ENCODE measurements around the gene CACNA1D.

The CACNA1D gene

DNA sequence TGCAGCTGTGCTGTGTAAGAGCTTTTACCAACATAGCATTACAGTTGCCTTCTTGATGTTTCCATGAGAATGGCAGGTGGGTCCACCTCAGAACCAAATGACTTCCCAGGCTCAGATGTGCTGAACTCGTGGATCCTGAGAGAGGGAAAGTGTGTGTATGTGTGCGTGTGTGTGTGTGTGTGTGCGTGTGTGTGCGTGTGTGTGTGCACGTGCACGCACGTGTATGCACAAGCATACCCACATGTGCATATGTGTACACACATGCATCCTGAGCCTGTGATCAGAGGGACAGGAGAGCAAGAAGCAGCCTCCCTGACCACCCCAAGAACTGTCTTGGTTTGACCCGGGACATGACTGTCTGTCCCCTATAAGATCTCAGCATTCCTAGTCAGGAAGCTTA is 303.7 kb downstream of the CACNA1D start:
- no peaks in the 10 kb centered on the region for H3K9me3 ChIP-seq (ENCODE audit: control insufficient read depth, insufficient read depth, low read length)
- H3K4me1 ChIP-seq (ENCODE audit: insufficient read depth, low read length): peaks cover 15% of the 10 kb centered on the region
- no peaks in the 10 kb centered on the region for H3K36me3 ChIP-seq (ENCODE audit: insufficient read depth, low read length)
- no peak overlapping the region for H3K9ac ChIP-seq (ENCODE audit: low read depth, low read length)

DNA sequence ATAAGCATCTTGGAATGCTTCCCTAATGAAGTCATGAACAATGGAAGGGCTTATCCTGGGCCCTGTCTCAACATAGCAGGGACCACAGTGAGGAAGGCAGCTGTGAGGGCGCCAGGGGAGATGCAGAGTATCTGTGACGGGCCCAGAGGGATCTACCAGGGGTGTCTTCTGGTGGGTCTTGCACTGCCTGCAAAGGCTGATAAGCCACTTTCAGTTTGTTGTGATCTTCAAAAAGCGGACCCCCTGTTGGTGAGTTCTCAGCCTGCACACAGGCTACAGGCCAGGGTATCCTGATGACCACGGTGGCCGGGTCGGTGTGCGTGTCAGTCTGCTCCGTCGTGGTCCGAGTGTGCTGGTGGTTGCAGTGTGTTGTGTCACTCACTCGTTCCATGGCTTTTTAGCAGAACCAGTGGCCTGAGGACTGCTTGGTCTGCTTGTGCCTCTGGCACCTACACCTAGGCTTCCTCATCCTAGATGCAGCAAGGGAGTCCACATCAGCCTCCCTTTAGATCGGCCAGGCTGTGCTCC is 305.0 kb downstream of the CACNA1D start:
- peaks cover 15% of the 10 kb centered on the region for H3K4me1 ChIP-seq (ENCODE audit: insufficient read depth, low read length)
- H3K9ac ChIP-seq (ENCODE audit: low read depth, low read length): no peak overlapping the region
- no peaks in the 10 kb centered on the region for H3K9me3 ChIP-seq (ENCODE audit: control insufficient read depth, insufficient read depth, low read length)
- no peaks in the 10 kb centered on the region for H3K36me3 ChIP-seq (ENCODE audit: insufficient read depth, low read length)

DNA sequence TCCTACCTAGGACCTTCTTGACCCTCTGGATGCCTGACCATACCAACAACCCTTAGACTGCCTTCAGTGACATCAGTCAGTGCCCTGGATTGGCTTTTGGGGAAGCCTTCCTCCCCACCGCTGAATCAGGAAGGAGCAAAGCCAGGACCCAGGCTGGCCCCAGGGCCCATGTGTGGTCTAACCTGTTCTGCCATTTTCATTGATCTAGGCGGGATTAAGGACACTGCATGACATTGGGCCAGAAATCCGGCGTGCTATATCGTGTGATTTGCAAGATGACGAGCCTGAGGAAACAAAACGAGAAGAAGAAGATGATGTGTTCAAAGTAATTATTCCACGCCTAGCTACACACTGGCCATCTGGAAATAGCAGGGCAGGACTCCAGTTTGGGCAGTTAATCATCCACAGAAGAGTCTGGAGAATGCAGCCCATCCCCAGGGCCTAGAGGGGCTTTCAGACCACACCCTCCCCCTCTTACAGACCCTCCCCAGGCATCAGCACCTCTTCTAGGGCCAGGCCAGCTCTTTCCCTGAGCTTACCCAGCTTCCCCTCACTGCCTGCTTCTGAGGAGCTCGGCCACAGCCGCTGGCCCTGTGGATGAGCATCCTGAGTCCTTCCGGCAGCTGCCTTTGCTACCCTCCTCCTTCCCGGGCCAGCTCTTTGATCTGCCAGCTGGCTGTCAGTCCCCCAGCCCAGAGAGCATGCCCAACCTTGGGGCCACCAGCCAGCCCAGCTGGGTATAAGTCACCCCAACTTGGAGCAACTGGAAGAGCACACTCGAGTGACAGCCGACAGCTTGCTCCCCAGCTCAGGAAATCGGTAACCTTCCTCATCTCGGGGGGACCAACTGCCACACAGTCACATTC is 305.9 kb downstream of the CACNA1D start:
- Histone ChIP-seq H3K4me1 (ENCODE audit: insufficient read depth, low read length) (peaks cover 15% of the 10 kb centered on the region), H3K9ac (ENCODE audit: low read depth, low read length) (no peak overlapping the region)

DNA sequence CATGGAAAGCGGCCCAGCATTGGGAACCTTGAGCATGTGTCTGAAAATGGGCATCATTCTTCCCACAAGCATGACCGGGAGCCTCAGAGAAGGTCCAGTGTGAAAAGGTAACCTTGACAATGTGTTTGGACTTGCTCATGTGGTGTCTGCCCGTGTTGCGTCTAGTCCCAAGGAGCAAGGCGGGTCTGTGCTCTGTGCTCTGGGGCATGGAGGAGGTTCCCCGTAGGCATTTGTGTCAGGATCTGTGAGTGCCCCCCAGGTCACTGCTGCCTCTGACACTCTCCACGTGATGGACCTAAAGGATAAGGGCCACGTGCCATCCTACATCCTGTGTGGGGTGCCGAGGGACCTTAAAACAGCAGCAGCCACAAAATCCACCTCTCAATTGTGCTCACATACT is 306.9 kb downstream of the CACNA1D start:
- Histone ChIP-seq H3K4me1 (ENCODE audit: insufficient read depth, low read length) (peaks cover 13% of the 10 kb centered on the region; the same call in 1 of the 2 replicates), H3K36me3 (ENCODE audit: insufficient read depth, low read length) (no peaks in the 10 kb centered on the region), H3K9ac (ENCODE audit: low read depth, low read length) (no peak overlapping the region), H3K9me3 (ENCODE audit: control insufficient read depth, insufficient read depth, low read length) (no peaks in the 10 kb centered on the region)

More for the DNA sequence above, 305.9 kb downstream of the CACNA1D start:
- Histone ChIP-seq H3K9me3 (ENCODE audit: control insufficient read depth, insufficient read depth, low read length) (no peaks in the 10 kb centered on the region), H3K36me3 (ENCODE audit: insufficient read depth, low read length) (no peaks in the 10 kb centered on the region)

DNA sequence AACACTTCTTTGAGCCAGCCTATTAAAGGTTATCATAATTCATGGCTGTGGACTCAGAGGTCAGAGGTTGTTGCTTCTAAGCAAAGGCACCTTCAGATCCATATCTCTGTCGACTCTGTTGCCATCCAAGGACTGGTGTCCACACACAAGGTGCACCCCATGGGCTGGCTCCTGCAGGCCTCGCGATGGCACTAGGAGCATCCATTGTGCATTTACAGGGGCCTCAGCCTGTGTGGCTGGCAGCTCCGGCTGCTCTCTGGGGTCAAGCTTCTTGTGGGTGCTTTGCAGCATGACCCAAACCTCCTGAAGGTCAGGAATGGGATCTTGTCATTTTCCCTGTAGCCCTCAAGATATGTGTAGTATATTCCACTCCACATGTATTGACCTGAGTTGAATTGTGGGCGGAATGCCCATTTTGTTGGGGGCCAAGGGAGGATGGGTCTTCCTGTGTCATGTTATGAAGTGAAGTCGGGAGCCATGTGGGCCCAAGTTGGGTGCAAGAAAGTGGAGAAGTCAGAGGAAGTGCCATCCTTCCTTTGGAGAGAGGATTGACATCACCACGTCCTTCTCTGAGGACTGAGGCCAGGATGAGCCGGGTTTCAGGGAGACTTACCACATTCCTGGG is 308.0 kb downstream of the CACNA1D start:
- Histone ChIP-seq H3K9me3 (ENCODE audit: control insufficient read depth, insufficient read depth, low read length) (no peaks in the 10 kb centered on the region), H3K9ac (ENCODE audit: low read depth, low read length) (no peak overlapping the region), H3K4me1 (ENCODE audit: insufficient read depth, low read length) (peaks cover 13% of the 10 kb centered on the region; the same call in 1 of the 2 replicates), H3K36me3 (ENCODE audit: insufficient read depth, low read length) (no peaks in the 10 kb centered on the region)

DNA sequence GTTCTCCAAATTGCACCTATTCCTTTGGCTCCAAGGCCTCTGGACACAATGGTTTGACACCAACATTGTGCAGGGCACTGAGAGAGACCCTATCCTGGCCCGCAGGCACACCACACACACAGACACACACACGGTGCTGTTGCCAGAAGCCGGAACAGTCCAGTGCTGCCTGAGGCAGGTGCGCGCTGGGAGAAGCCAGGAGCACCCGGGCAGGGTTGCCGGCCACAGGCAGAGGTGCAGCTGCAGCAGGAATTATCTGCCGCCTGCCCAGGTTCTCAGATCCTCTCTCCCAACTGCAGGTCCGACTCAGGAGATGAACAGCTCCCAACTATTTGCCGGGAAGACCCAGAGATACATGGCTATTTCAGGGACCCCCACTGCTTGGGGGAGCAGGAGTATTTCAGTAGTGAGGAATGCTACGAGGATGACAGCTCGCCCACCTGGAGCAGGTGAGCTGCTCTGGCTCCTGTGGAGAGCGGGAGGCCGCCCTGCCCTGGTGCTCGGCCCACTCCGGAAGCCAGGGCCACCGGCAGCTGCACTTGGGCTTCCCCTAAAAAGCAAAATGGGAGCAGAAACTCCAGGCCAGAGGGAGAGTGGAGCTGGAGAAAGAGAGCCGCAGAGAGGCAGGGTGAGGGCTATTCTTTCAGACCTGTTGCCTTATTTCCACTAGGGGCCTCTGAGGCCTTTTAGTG is 308.9 kb downstream of the CACNA1D start:
- Histone ChIP-seq H3K4me1 (ENCODE audit: insufficient read depth, low read length) (peaks cover 13% of the 10 kb centered on the region; the same call in 1 of the 2 replicates), H3K9ac (ENCODE audit: low read depth, low read length) (no peak overlapping the region), H3K9me3 (ENCODE audit: control insufficient read depth, insufficient read depth, low read length) (no peaks in the 10 kb centered on the region), H3K36me3 (ENCODE audit: insufficient read depth, low read length) (no peaks in the 10 kb centered on the region)

DNA sequence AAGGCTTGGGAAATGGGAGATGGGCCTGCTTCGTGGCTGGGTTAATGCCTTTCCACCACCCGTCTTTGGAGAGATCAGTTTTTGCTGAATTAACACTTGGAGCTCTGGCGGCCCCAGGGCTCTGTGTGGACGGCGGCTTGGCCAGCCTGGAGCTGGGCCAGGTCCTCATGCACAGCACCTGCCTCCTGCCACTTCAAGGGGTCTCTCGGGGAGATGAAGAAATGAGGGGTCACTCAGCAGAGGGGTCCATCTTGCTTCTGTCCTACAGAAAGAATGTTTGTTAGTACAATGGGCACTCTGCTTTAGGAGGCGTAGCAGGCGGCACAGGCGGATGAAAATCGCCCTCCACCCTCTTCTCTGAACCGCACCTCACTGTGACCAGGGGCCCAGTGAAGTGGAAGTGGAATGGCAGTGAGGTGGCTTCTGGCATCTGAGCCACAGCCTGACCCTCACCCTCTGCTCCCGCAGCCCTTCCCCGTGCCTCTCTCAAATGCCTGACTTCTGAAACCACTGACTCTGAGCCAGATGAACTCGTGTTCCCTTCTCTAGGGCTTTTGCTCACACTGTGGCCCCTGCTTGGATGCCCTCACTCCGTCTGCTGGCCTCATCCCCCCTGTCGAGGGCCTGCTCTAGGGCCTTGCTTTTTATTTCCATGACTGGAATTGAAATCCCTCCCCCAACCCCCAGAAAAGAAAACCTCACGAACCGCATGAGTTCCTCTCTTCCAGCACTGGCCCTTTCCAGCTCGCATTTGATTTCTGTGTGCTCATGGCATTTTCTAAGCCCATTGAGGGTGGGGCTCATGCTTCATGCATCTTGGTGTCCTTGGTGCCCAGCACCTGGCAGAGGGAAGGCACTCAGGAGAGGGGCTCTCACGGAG is 309.6 kb downstream of the CACNA1D start:
- H3K4me1 ChIP-seq (ENCODE audit: insufficient read depth, low read length): peaks cover 13% of the 10 kb centered on the region; the same call in 1 of the 2 replicates
- H3K9ac ChIP-seq (ENCODE audit: low read depth, low read length): no peak overlapping the region
- H3K9me3 ChIP-seq (ENCODE audit: control insufficient read depth, insufficient read depth, low read length): no peaks in the 10 kb centered on the region
- H3K36me3 ChIP-seq (ENCODE audit: insufficient read depth, low read length): no peaks in the 10 kb centered on the region

DNA sequence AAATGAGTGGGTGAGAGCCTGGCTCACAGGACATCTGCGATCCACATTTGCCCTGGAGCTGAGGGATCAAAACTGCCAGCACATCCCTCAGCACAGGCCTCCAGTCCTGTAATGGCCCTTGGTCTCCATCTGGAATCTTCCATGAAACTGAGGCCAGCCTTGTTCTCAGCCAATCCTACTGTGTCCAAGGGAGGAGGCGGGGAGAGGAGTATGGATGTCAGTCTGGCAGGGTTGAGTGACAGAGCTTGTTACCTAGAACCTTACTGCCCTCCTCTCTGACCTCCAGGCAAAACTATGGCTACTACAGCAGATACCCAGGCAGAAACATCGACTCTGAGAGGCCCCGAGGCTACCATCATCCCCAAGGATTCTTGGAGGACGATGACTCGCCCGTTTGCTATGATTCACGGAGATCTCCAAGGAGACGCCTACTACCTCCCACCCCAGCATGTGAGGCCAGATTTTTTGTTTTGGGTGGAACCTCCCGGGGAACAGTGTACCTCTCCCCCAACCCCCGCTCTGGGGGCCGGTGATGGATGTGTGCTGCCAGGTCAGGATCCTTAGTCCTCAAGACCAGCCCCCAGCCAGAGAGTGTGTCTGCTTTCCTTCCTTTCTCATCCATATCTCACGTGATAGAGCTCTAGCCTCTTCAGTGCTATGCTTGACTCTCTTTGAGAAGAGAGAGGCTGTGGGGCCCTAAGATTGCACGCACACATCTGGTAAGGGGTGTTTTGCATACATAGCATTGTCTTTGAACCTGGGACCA is 310.5 kb downstream of the CACNA1D start:
- Histone ChIP-seq H3K9me3 (ENCODE audit: control insufficient read depth, insufficient read depth, low read length) (no peaks in the 10 kb centered on the region), H3K9ac (ENCODE audit: low read depth, low read length) (no peak overlapping the region), H3K4me1 (ENCODE audit: insufficient read depth, low read length) (peaks cover 13% of the 10 kb centered on the region; the same call in 1 of the 2 replicates), H3K36me3 (ENCODE audit: insufficient read depth, low read length) (no peaks in the 10 kb centered on the region)

DNA sequence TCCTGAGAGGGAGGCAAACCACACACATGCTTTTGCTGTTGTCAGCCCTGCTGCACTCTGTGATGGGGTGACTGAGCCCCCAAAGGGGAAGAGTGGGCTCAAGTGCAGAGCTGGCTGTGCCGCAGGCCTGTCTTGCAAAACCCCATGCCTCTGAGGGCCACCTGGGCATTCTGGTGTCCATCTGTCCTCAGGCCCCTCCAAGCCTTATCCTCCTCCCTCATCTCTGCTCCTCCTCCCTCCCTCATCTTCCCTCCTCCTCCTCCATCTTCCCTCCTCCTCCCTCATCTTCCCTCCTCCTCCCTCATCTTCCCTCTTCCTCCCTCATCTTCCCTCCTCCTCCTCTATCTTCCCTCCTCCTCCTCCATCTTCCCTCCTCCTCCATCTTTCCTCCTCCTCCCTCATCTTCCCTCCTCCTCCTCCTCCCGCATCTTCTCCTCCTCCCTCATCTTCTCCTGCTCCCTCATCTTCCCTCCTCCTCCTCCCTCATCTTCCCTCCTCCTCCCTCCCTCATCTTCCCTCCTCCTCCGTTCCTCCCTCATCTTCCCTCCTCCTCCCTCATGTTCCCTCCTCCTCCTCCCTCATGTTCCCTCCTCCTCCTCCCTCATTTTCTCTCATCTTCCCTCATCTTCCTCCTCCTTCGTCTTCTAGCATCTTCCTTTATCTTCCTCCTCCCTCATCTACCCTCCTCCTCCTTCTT is 311.2 kb downstream of the CACNA1D start:
- Histone ChIP-seq H3K9ac (ENCODE audit: low read depth, low read length) (no peak overlapping the region), H3K4me1 (ENCODE audit: insufficient read depth, low read length) (peaks cover 13% of the 10 kb centered on the region; the same call in 1 of the 2 replicates), H3K36me3 (ENCODE audit: insufficient read depth, low read length) (no peaks in the 10 kb centered on the region), H3K9me3 (ENCODE audit: control insufficient read depth, insufficient read depth, low read length) (no peaks in the 10 kb centered on the region)

DNA sequence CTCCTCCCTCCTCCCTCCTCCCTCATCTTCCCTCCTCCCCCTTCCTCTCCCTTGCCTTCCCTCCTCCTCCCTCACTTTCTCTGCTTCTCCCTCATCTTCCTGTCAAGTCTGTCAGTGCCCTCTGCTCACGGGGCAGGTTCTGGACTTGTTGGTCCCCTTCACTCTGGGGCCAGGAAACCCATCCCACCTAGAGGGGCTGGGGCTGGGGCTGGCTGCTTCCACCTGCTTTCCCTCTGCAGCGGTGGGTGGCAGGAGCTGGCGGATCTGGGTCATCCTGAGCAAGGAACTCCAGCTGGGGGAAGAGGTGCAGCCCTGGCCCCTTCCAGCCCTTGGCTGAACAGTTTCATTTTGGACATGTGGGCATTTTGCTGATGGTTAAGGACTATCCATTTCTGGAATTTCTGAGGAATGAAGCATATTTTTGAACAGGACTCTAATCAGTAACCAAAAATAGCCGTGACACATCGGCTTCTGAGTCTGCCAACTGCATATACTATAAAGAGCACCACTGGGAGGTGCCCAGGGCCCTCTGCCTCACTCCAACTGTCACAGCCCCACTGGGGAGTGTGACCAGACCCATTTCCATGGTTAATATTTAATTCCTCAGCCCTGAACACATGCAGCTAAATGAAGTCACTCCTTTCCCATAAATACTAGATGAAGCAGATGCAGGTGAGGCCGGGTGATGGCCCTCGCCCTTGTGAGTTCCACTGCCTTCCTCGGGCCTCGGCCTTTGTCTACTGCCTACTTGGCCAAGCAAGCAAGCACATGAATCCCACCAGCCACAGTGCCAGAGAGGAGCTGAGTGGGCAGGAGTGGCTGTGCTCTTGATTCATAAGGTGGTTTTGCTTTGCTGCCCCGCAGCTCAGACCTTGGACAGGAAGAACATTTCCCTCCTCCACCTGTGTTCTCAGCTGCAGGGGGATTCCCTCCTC is 312.0 kb downstream of the CACNA1D start:
- Histone ChIP-seq H3K36me3 (ENCODE audit: insufficient read depth, low read length) (no peaks in the 10 kb centered on the region), H3K4me1 (ENCODE audit: insufficient read depth, low read length) (peaks cover 13% of the 10 kb centered on the region; the same call in 1 of the 2 replicates), H3K9ac (ENCODE audit: low read depth, low read length) (no peak overlapping the region), H3K9me3 (ENCODE audit: control insufficient read depth, insufficient read depth, low read length) (no peaks in the 10 kb centered on the region)

DNA sequence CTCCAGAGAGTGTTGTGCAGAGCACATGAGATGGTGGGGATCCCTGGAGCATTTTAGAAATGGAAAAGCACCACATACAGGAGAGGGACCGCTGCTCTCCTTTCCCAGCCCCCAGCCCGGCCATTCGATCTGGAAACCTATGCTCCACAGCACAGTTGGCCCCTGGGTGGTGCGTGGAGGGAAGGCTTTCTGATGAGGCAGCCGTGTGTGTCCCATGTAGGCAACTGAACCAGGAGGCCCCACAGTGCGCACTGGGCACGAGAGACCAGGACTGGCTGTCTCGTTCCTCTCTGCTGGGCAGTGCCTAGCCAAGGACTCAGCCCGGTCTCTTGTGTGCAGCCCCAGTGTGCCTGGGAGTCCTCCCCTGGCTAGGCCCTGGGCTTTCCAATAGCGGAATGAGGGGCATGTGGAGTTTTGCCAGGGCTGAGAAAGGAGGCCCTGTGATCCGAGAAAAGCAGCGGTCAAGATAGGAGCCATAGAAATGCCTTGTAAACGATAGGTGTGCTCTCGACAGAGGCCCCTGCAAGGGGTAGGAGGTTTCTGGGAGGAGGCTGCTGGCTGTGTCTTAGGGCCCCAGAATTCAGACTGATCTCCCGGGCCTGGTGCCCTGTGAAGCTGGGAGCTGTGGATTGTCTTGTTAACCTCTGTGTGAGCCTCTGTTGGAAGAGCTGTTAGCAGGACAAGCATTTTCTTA is 312.9 kb downstream of the CACNA1D start:
- no peaks in the 10 kb centered on the region for H3K36me3 ChIP-seq (ENCODE audit: insufficient read depth, low read length)
- H3K9me3 ChIP-seq (ENCODE audit: control insufficient read depth, insufficient read depth, low read length): no peaks in the 10 kb centered on the region
- H3K4me1 ChIP-seq (ENCODE audit: insufficient read depth, low read length): peaks cover 13% of the 10 kb centered on the region; the same call in 1 of the 2 replicates
- H3K9ac ChIP-seq (ENCODE audit: low read depth, low read length): no peak overlapping the region

Measured in ES-I3 (cell line).